Measurements from ENCODE around the gene PCNX2.
"Not testable (repeated sequence)": the region's sequence is repeated elsewhere in the genome, so short reads cannot be mapped to it uniquely, and the experiment has no call there.

Gene PCNX2

DNA sequence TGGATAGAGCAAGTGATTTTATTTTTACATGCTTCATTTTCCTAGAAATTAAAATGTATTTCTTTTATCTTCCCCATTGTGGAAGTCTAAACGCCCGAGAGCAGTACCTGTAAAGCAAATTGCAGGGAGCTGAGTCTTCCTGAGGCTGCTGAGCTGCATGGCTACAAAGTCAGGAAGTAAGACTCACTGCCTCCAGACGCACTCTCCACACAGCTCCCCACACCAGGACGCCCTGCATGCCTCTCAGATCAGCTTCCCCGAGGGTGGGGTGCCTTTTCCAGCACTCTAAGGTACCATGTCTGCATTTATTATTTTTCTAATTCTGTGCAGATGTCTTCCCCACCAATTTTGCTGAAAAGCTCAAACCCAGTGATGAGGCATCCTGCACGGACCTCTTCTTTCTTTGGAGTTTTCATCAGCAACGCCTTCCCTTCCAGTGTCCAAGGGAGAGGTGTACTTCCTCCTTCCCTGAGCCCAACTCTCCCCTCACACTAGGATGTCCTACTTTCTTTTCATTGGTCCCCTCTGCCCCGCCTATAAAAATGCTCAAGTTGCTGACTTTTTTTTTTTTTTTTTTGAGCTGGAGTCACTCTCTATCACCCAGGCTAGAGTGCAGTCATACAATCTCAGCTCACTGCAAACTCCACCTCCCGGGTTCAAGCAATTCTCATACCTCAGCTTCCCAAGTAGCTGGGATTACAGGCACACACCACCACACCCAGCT is 114.7 kb downstream of the PCNX2 start:
- H3K4me3 ChIP-seq (replicated peaks; ENCODE audit: low read depth, low read length), result no peak overlapping the region
- no peak for TF ChIP-seq CTCF (IDR thresholded peaks at IDR 0.05; ENCODE audit: low read depth, low read length, missing control alignments)
- no peak for DNase-seq (ENCODE audit: extremely low read depth, low read depth)

- not testable (repeated sequence) for DNase-seq (ENCODE audit: extremely low read depth, low read depth); H3K4me3 ChIP-seq (replicated peaks; ENCODE audit: low read depth, low read length)
These were observed 115.9 kb downstream of the PCNX2 start for GRCh38 chr1:233179638-233180037.

- no peak for DNase-seq (ENCODE audit: extremely low read depth, low read depth)
- peak; percentile 22 for TF ChIP-seq CTCF (IDR thresholded peaks at IDR 0.05; ENCODE audit: low read depth, low read length, missing control alignments)
- H3K4me3 ChIP-seq (replicated peaks; ENCODE audit: low read depth, low read length), result no peak overlapping the region
These were observed 123.3 kb downstream of the PCNX2 start for GRCh38 chr1:233172201-233172600.

DNA sequence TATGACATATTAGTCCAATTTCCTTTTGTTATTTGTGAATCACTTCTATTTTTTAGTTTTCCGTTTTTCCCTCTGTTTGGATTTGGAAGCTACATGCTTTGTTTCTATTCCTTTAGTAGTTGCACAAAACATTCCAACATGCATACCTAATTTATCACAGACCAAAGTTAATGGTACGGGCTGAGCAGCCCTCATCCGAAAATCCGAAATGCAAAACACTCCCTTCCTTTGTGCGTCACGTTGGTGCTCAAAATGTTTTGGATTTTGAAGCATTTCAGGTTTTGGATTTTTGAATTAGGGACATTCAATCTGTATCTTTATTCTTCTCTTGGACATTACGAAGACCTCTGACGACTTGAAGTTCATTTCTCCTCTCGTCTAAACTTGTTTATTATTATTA is 124.8 kb downstream of the PCNX2 start:
- TF ChIP-seq CTCF (IDR thresholded peaks at IDR 0.05; ENCODE audit: low read depth, low read length, missing control alignments), result no peak
- H3K4me3 ChIP-seq (replicated peaks; ENCODE audit: low read depth, low read length), result no peak overlapping the region
- no peak for DNase-seq (ENCODE audit: extremely low read depth, low read depth)

GRCh38 chr1:233168384-233168783 is 127.1 kb downstream of the PCNX2 start:
- no peak for DNase-seq (ENCODE audit: extremely low read depth, low read depth)
- H3K4me3 ChIP-seq (replicated peaks; ENCODE audit: low read depth, low read length), result no peak overlapping the region
- TF ChIP-seq CTCF (IDR thresholded peaks at IDR 0.05; ENCODE audit: low read depth, low read length, missing control alignments), result no peak

DNA sequence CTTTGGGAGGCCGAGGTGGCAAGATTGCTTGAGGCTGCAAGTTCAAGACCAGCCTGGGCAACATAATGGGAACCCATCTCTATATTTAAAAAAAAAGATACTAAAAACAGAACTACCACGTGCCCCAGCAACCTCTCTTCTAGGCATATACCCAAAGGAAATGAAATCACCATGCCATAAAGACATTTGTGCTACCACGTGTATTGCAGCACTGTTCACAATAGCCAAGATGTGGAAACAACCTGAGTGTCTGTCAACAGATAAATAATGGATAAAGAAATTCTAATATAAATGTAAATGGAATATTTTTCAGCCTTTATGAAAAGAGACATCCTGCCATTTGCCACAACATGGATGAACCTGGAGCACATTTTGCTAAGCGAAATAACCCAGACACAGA is 128.6 kb downstream of the PCNX2 start:
- DNase-seq (ENCODE audit: extremely low read depth, low read depth), result no peak
- TF ChIP-seq CTCF (IDR thresholded peaks at IDR 0.05; ENCODE audit: low read depth, low read length, missing control alignments), result no peak
- no peak overlapping the region for H3K4me3 ChIP-seq (replicated peaks; ENCODE audit: low read depth, low read length)

DNA sequence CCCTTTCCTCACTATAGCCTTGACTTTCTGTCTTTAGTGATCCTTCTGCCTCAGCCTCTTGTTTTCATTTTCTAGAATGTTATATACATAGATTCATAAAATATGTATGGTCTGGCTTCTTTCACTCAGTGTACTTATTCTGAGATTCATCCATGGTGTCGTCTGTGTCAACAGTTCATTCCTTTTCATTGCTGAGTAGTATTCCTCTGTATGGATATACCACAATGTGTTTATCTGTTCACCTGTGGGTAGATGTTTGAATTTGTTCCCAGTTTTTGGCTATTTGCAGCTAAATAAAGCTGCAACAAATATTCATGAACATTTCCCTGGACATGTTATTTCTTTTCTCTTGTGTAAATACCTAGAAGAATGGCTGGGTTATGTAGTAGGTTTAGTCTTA is 131.8 kb downstream of the PCNX2 start:
- TF ChIP-seq CTCF (IDR thresholded peaks at IDR 0.05; ENCODE audit: low read depth, low read length, missing control alignments), result no peak
- no peak for DNase-seq (ENCODE audit: extremely low read depth, low read depth)
- no peak overlapping the region for H3K4me3 ChIP-seq (replicated peaks; ENCODE audit: low read depth, low read length)

Data from HFF-Myc (cell line).